ENCODE data around the gene SHISAL1. TPM values are rescaled to one million over a fixed set of nuclear protein-coding genes. Genes with fewer than 3 reads are reported as not detected.

The SHISAL1 gene
- total and polyA plus RNA-seq, 10 of the 15 experiments (the other 5 are each of a cell fraction or from before 2014, with no cell fraction given), result not detected

DNA sequence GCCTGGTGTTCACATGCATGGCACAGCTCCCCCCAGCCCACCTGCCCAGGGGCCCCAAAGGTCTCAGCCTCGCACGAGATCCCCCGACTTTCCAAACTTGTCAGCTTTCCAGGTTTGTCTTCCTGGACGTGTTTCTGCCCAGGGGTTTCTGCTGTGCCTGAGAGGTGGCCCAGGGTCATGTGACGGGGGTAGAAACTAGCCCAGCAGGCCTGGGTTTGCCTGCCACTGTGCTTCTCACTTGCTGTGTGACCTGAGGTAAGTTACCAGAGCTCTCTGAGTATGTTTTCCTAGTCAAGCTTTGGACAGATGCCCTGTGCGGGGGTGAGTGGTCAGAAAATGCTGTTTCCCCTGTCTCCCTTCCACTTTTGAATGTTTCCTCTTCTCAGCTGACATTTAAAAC, 38.3 kb upstream of the SHISAL1 start (continued):
- no peak for TF ChIP-seq CTCF (IDR thresholded peaks at IDR 0.05 in 2 of 3, conservative IDR thresholded peaks at IDR 0.05 in 1 of 3; ENCODE audit: control insufficient read depth in 2 of 3, extremely low read depth in 1 of 3, insufficient read depth in 1 of 3, low read depth in 3 of 3, low read length in 3 of 3)

DNA sequence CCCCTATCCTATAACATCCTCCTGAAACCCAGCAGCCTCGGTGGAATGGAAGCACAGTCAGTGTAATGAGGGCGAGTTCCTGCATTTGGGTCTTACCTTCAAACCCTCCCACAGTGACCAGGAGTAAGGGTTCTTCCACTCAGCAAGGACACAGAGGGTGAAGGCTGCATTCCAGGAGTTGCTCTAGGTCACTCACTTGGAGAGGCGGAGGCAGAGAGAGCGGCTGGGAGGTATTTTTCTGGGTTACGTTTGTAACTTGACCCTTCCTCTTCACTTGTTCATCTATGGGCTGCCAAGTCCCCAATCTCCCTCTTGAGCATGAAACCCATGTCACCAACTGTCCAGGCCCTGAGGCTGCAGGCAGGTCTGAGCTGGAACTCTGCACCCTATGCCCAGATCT, 36.8 kb upstream of the SHISAL1 start:
- Histone ChIP-seq H2AFZ (ENCODE audit: control insufficient read depth, low read depth, low read length) (no peak overlapping the region), H3K79me2 (ENCODE audit: control insufficient read depth, insufficient read depth, low read length) (no peaks in the 10 kb centered on the region), H3K9me3 (replicated peaks; ENCODE audit: control insufficient read depth, insufficient read depth, low read length) (no peaks in the 10 kb centered on the region), H4K20me1 (ENCODE audit: control insufficient read depth, insufficient read depth) (no peaks in the 10 kb centered on the region), H3K27me3 (replicated peaks in 1 of 2; ENCODE audit: control insufficient read depth in 2 of 2, insufficient read depth in 2 of 2, low read length in 1 of 2) (peaks cover 0 to 5% of the 10 kb centered on the region in 2 experiments; a peak in 3 of 4 replicates), H3K4me1 (ENCODE audit: control insufficient read depth, insufficient read depth, low read length) (no peaks in the 10 kb centered on the region), H3K4me3 (no peak overlapping the region), H3K27ac (ENCODE audit: control insufficient read depth, insufficient read depth) (no peak overlapping the region), H3K4me2 (ENCODE audit: control insufficient read depth, insufficient read depth) (no peak overlapping the region), H3K9ac (ENCODE audit: control insufficient read depth, insufficient read depth, low read length) (no peak overlapping the region), H3K36me3 (ENCODE audit: control insufficient read depth in 2 of 2, insufficient read depth in 2 of 2, low read length in 1 of 2) (no peaks in the 10 kb centered on the region)
- ChIA-PET SMC1A (ENCODE audit: uncharacterized antibody, unreplicated experiment) (no interaction called here), POLR2A (no interaction called here), RAD21 (ENCODE audit: unreplicated experiment) (no interaction called here), CTCF (no interaction called here)
- no peak for ATAC-seq
- BruUV-seq (replicated peaks), result no TSS peak
- intact Hi-C loops (cut with micrococcal nuclease; ENCODE audit: unreplicated experiment), result no loop called here
- no peak for DNase-seq (ENCODE audit: low read depth, low spot score)
- in situ Hi-C loops (cut with MboI), result no loop called here
- no peak for TF ChIP-seq FOS (IDR thresholded peaks at IDR 0.05; ENCODE audit: borderline replicate concordance, extremely low read depth, insufficient read length)
- TF ChIP-seq TARDBP (IDR thresholded peaks at IDR 0.05; ENCODE audit: borderline replicate concordance), result no peak
- no peak for TF ChIP-seq BCL11A (IDR thresholded peaks at IDR 0.05; ENCODE audit: low read depth, low read length)
- no peak for TF ChIP-seq CREB1 (IDR thresholded peaks at IDR 0.05; ENCODE audit: low read depth)
- TF ChIP-seq SMAD1 (IDR thresholded peaks at IDR 0.05; ENCODE audit: low read depth, partially characterized antibody), result no peak
- TF ChIP-seq, protein P1, sequence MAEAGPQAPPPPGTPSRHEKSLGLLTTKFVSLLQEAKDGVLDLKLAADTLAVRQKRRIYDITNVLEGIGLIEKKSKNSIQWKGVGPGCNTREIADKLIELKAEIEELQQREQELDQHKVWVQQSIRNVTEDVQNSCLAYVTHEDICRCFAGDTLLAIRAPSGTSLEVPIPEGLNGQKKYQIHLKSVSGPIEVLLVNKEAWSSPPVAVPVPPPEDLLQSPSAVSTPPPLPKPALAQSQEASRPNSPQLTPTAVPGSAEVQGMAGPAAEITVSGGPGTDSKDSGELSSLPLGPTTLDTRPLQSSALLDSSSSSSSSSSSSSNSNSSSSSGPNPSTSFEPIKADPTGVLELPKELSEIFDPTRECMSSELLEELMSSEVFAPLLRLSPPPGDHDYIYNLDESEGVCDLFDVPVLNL (IDR thresholded peaks at IDR 0.05; ENCODE audit: low read depth, low read length), result no peak
- TF ChIP-seq EED (IDR thresholded peaks at IDR 0.05; ENCODE audit: low read depth), result no peak
- TF ChIP-seq STAT3 (IDR thresholded peaks at IDR 0.05; ENCODE audit: low read depth, low read length), result no peak
- no peak for TF ChIP-seq WRNIP1 (IDR thresholded peaks at IDR 0.05; ENCODE audit: borderline replicate concordance, low read depth, low read length)
- WGBS (ENCODE audit: insufficient coverage, insufficient replicate concordance, low lambda C conversion rate, missing lambda C conversion rate), result 2% methylated on average over 5 of the region's 5 CpGs
- FAIRE-seq, result no peak

All from GM12878 (cell line).